Measurements from ENCODE around the gene PER3.

- no peak for TF ChIP-seq SIN3A (conservative IDR thresholded peaks at IDR 0.05 in 1 of 2, IDR thresholded peaks at IDR 0.05 in 1 of 2; ENCODE audit: low read depth in 1 of 2, low read length in 2 of 2)
- no peak for TF ChIP-seq CTCF (IDR thresholded peaks at IDR 0.05; ENCODE audit: control extremely low read depth in 1 of 3, insufficient read depth in 1 of 3, low read depth in 1 of 3, low read length in 3 of 3)
- TF ChIP-seq JUND (IDR thresholded peaks at IDR 0.05; ENCODE audit: low read length) = no peak
- no peak for TF ChIP-seq EP300 (IDR thresholded peaks at IDR 0.05; ENCODE audit: borderline replicate concordance in 1 of 2, low read depth in 2 of 2, low read length in 2 of 2)
These were observed 46.0 kb upstream of the PER3 start for GRCh38 chr1:7738044-7738443.

Data from H1 (cell line).